ENCODE data around the gene METTL26. TPM values are rescaled to one million over a fixed set of nuclear protein-coding genes. Genes with fewer than 3 reads are reported as not detected.

The METTL26 gene
- total and polyA plus RNA-seq, 2 of the 4 experiments (the other 2 are of a cell fraction): 46.8 to 128 TPM

DNA sequence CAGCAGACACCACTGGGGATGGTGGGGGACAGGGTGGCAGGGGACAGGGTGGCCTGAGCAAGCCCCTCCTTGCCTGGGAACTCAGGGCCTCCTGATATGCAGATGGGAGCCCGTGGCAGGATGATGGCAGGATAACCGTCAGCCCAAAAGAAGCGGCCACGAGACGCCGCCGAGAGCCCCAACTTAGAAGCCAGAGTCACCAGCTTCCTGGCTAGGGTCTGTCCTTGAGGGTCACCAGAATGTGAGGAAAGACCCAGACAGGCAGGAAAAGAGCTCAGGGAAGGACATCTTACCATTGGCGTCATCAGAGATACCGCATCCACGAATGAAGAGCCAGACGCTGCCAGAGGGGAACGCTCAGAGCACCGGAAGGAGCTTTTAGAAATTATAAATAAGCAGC lies 26.8 kb downstream of the METTL26 start:
- Histone ChIP-seq H3K27ac (ENCODE audit: insufficient read depth, low read length) (no peak overlapping the region), H3K23ac (ENCODE audit: low read depth, low read length) (no peak overlapping the region), H2AK5ac (ENCODE audit: low read depth, low read length) (no peak overlapping the region), H3K27me3 (ENCODE audit: control insufficient read depth, insufficient read depth, low read length) (no peaks in the 10 kb centered on the region), H3K9me3 (ENCODE audit: control insufficient read depth, insufficient read depth, low read length) (no peaks in the 10 kb centered on the region; the same call in 1 of the 2 replicates), H3K4me1 (ENCODE audit: control insufficient read depth, insufficient read depth, low read length) (no peaks in the 10 kb centered on the region), H2BK15ac (ENCODE audit: low read depth, low read length) (no peak overlapping the region), H3K14ac (replicated peaks; ENCODE audit: low read depth, low read length) (no peak overlapping the region), H3K4me3 (ENCODE audit: insufficient read depth, low read depth, low read length) (no peak overlapping the region), H3K79me1 (ENCODE audit: low read depth in 1 of 2, low read length in 2 of 2) (peaks cover 12 to 36% of the 10 kb centered on the region in 2 experiments), H3K9me1 (ENCODE audit: insufficient read depth, low read length) (peaks cover 3% of the 10 kb centered on the region; the same call in 1 of the 2 replicates), H2BK120ac (ENCODE audit: low read depth, low read length) (no peak overlapping the region), H4K5ac (ENCODE audit: low read depth, low read length) (no peak overlapping the region), H3K4me2 (ENCODE audit: low read depth, low read length) (no peak overlapping the region), H3K4ac (ENCODE audit: low read depth, low read length) (no peak overlapping the region), H3K18ac (ENCODE audit: low read depth, low read length) (no peak overlapping the region), H4K8ac (ENCODE audit: low read depth in 2 of 2, low read length in 2 of 2) (no peak overlapping the region), H3K56ac (ENCODE audit: extremely low read depth, insufficient read depth, low read length) (no peak overlapping the region), H3K9ac (ENCODE audit: low read depth, low read length) (no peak overlapping the region), H4K20me1 (ENCODE audit: insufficient read depth, low read length) (peaks cover 17% of the 10 kb centered on the region), H3K36me3 (ENCODE audit: control insufficient read depth, insufficient read depth, low read length) (0 out of 2 replicates have a peak, but pooled peaks cover 2% of the 10 kb centered on the region), H2AFZ (replicated peaks; ENCODE audit: low read length, poor library complexity) (no peak overlapping the region), H2AK9ac (replicated peaks; ENCODE audit: low read depth, low read length, poor library complexity) (no peak overlapping the region), H4K91ac (ENCODE audit: insufficient read depth, low read depth, low read length) (no peak overlapping the region), H2BK20ac (ENCODE audit: low read depth, low read length) (no peak overlapping the region), H2BK5ac (ENCODE audit: low read depth, low read length, poor library complexity, severe bottlenecking) (no peak overlapping the region)
- DNase-seq (no peak), ATAC-seq (ENCODE audit: low read depth) (no peak)
- WGBS, 2 experiments (ENCODE audit: extremely low coverage in 2 of 2, insufficient read length in 1 of 2): no CpG with 5 or more reads among the region's 13 CpGs
- TF ChIP-seq, protein P1, sequence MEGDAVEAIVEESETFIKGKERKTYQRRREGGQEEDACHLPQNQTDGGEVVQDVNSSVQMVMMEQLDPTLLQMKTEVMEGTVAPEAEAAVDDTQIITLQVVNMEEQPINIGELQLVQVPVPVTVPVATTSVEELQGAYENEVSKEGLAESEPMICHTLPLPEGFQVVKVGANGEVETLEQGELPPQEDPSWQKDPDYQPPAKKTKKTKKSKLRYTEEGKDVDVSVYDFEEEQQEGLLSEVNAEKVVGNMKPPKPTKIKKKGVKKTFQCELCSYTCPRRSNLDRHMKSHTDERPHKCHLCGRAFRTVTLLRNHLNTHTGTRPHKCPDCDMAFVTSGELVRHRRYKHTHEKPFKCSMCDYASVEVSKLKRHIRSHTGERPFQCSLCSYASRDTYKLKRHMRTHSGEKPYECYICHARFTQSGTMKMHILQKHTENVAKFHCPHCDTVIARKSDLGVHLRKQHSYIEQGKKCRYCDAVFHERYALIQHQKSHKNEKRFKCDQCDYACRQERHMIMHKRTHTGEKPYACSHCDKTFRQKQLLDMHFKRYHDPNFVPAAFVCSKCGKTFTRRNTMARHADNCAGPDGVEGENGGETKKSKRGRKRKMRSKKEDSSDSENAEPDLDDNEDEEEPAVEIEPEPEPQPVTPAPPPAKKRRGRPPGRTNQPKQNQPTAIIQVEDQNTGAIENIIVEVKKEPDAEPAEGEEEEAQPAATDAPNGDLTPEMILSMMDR (conservative IDR thresholded peaks at IDR 0.05; ENCODE audit: low read depth, low read length): no peak
- TF ChIP-seq BHLHE40 (IDR thresholded peaks at IDR 0.05; ENCODE audit: low read depth, low read length): no peak
- TF ChIP-seq CEBPB (IDR thresholded peaks at IDR 0.05; ENCODE audit: low read depth, low read length): no peak
- no peak for TF ChIP-seq RCOR1 (IDR thresholded peaks at IDR 0.05; ENCODE audit: insufficient replicate concordance, low read length)
- TF ChIP-seq MAZ (IDR thresholded peaks at IDR 0.05; ENCODE audit: borderline replicate concordance, low read depth, low read length): no peak
- TF ChIP-seq FOS (IDR thresholded peaks at IDR 0.05; ENCODE audit: low read depth, low read length): no peak
- no TSS peak for BruUV-seq (replicated peaks)
- dilution Hi-C loops (cut with HindIII; ENCODE audit: low sequenced_read_pairs, unreplicated experiment): no loop called here
- CTCF ChIA-PET: no interaction called here
- in situ Hi-C loops (cut with MboI; ENCODE audit: low sequenced_read_pairs): no loop called here
- POLR2A ChIA-PET (ENCODE audit: unreplicated experiment): no interaction called here
- intact Hi-C loops (cut with micrococcal nuclease): no loop called here

All from IMR-90 (cell line).